GM12873 (cell line): Measurements from ENCODE around the gene WDR13.
A peak's percentile ranks its signal among the peaks of the same experiment; 100 is the strongest.

Experiments
- CTCF ChIP-seq: IDR thresholded peaks from 2 replicates; pipeline ENCODE4 v1.5.1; 2012; ENCODE audit warnings: low read depth, mild to moderate bottlenecking, moderate library complexity, low read length, control low read depth; ENCODE audit not compliant: insufficient read depth; ENCODE audit errors: missing control alignments

The WDR13 gene

GRCh38 chrX:48573690-48574269 lies 23.5 kb upstream of the WDR13 start:
- no peak for TF ChIP-seq CTCF

GRCh38 chrX:48574270-48575266 lies 22.7 kb upstream of the WDR13 start, which contains the start of gene RBM3:
Gene RBM3 (plus strand): TSS chrX:48574484. CDS start chrX:48575181, 697 bp downstream.
- peak; percentile 46 for TF ChIP-seq CTCF

GRCh38 chrX:48575642-48576041 lies 21.6 kb upstream of the WDR13 start:
- TF ChIP-seq CTCF = no peak

GRCh38 chrX:48576108-48576507 lies 21.2 kb upstream of the WDR13 start:
- TF ChIP-seq CTCF = no peak

GRCh38 chrX:48578661-48579128 lies 18.6 kb upstream of the WDR13 start:
- no peak for TF ChIP-seq CTCF

- no peak for TF ChIP-seq CTCF
Measured at GRCh38 chrX:48579259-48579658, 18.0 kb upstream of the WDR13 start.

GRCh38 chrX:48580662-48581061 lies 16.6 kb upstream of the WDR13 start:
- TF ChIP-seq CTCF = no peak
